GM18511 (cell line): ENCODE measurements around the gene ARSI.

Experiments
- ATAC-seq: cut with Tn5 transposase; IDR thresholded peaks from one replicate; pipeline ENCODE4 v1.9.1; 2021; ENCODE audit warnings: mild to moderate bottlenecking, moderate library complexity; ENCODE audit not compliant: unreplicated experiment

The ARSI gene

GRCh38 chr5:150295172-150295634 is 7.5 kb downstream of the ARSI start:
- ATAC-seq: no peak

- ATAC-seq: no peak
Observed at GRCh38 chr5:150294551-150295071, 8.1 kb downstream of the ARSI start.

GRCh38 chr5:150293091-150293941 is 9.4 kb downstream of the ARSI start:
- ATAC-seq: no peak

GRCh38 chr5:150291388-150292385 is 11.0 kb downstream of the ARSI start:
- no peak for ATAC-seq

- no peak for ATAC-seq
Observed at GRCh38 chr5:150289551-150290390, 12.9 kb downstream of the ARSI start, which contains the start of gene CAMK2A. TSS of gene CAMK2A (minus strand) at chr5:150289773. CDS start at chr5:150289625, 148 bp downstream.

GRCh38 chr5:150288791-150289190 is 13.9 kb downstream of the ARSI start:
- no peak for ATAC-seq

GRCh38 chr5:150288361-150288760 is 14.3 kb downstream of the ARSI start:
- no peak for ATAC-seq

- ATAC-seq: no peak
Observed at GRCh38 chr5:150286820-150287219, 15.9 kb downstream of the ARSI start.

GRCh38 chr5:150285114-150285513 is 17.6 kb downstream of the ARSI start:
- ATAC-seq: no peak

- no peak for ATAC-seq
Observed at GRCh38 chr5:150284311-150284710, 18.4 kb downstream of the ARSI start.

- no peak for ATAC-seq
Observed at GRCh38 chr5:150283904-150284303, 18.8 kb downstream of the ARSI start.

- no peak for ATAC-seq
Observed at GRCh38 chr5:150281987-150282386, 20.7 kb downstream of the ARSI start.

- ATAC-seq: no peak
Observed at GRCh38 chr5:150279330-150280020, 23.2 kb downstream of the ARSI start.

- no peak for ATAC-seq
Observed at GRCh38 chr5:150278916-150279315, 23.8 kb downstream of the ARSI start.

GRCh38 chr5:150278046-150278730 is 24.5 kb downstream of the ARSI start:
- ATAC-seq: no peak

- no peak for ATAC-seq
Observed at GRCh38 chr5:150277043-150277442, 25.7 kb downstream of the ARSI start.

GRCh38 chr5:150274811-150275210 is 27.9 kb downstream of the ARSI start:
- no peak for ATAC-seq

GRCh38 chr5:150272531-150272930 is 30.2 kb downstream of the ARSI start:
- ATAC-seq: no peak

- ATAC-seq: no peak
Observed at GRCh38 chr5:150271923-150272322, 30.8 kb downstream of the ARSI start.
